Keratinocyte (primary cell): ENCODE measurements around the gene GRK6.

Experiments used
- CTCF ChIP-seq, 3 experiments: IDR thresholded peaks in 1 of 3; conservative IDR thresholded peaks in 1 of 3; optimal IDR thresholded peaks in 1 of 3; 2 replicates in 2 of 3; 3 replicates in 1 of 3; pipeline versions ENCODE3 to v1.5.1; 2011; ENCODE audit warnings: low read length in 3 of 3, mild to moderate bottlenecking in 3 of 3, moderate library complexity in 2 of 3, control low read depth in 1 of 3, inconsistent platforms in 1 of 3; ENCODE audit not compliant: insufficient read depth in 2 of 3; ENCODE audit errors: extremely low read depth in 1 of 3
- EZH2 ChIP-seq: IDR thresholded peaks from one replicate; pipeline ENCODE4 v1.6.1; 2012; ENCODE audit warnings: inconsistent platforms, mild to moderate bottlenecking, low read length, moderate library complexity

GRCh38 chr5:177483042-177483441 lies 56.6 kb downstream of the GRK6 start:
- TF ChIP-seq CTCF (optimal IDR thresholded peaks at IDR 0.05 in 1 of 3, IDR thresholded peaks at IDR 0.05 in 1 of 3, conservative IDR thresholded peaks at IDR 0.05 in 1 of 3; ENCODE audit: extremely low read depth in 1 of 3, insufficient read depth in 2 of 3, low read length in 3 of 3) (no peak), EZH2 (no peak)
